ENCODE results near the gene ROCK2.

DNA sequence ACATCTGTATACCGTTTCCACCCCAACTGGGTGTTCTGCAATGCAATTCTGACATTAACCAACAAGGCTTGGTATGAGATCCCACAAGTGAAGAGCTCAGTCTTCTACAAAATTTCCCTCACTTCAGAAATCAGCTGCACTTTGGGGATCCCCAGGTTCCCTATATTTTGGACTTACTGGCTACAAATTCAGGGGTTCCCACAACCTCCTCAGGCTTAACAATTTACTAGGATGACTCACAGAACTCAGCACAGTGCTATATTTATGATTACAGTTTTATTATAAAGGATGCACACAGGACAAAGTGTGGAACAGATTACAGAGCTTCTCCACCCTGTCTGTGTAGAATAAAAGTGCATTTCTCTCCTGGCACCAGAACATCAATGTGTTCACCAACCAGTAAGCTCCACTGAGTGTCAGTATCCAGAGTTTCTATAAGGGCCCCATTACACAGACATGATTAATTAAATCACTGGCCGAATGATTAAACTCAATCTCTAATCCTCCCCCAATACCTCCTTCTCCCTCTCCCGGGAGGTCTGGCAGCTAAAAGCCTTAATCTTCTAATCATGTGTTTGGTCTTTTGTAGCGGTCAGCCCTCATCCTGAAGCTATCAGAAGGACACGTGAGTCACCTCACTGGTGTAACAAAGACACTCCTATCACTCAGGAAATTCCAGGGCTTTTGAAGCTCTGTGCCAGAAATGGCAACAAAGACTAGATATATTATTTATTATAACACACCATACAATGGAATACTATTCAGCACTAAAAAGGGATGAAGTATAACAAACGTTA is 104.6 kb downstream of the ROCK2 start:
- TF ChIP-seq REST (tag by site-specific recombination; IDR thresholded peaks at IDR 0.05) (no peak), YY1 (tag by site-specific recombination; IDR thresholded peaks at IDR 0.05) (no peak), CTCF (tag by site-specific recombination; IDR thresholded peaks at IDR 0.05) (no peak), ZSCAN5A (tag by site-specific recombination; IDR thresholded peaks at IDR 0.05) (no peak), PATZ1 (tag by site-specific recombination; IDR thresholded peaks at IDR 0.05) (no peak)
- TF ChIP-seq, protein P1, sequence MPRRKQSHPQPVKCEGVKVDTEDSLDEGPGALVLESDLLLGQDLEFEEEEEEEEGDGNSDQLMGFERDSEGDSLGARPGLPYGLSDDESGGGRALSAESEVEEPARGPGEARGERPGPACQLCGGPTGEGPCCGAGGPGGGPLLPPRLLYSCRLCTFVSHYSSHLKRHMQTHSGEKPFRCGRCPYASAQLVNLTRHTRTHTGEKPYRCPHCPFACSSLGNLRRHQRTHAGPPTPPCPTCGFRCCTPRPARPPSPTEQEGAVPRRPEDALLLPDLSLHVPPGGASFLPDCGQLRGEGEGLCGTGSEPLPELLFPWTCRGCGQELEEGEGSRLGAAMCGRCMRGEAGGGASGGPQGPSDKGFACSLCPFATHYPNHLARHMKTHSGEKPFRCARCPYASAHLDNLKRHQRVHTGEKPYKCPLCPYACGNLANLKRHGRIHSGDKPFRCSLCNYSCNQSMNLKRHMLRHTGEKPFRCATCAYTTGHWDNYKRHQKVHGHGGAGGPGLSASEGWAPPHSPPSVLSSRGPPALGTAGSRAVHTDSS (tag by site-specific recombination; IDR thresholded peaks at IDR 0.05) = no peak

Measured in HEK293 (cell line).